Measurements from ENCODE around the gene ALDH3B1. TPM values are rescaled to one million over a fixed set of nuclear protein-coding genes. Genes with fewer than 3 reads are reported as not detected.

The ALDH3B1 gene
- total and polyA plus RNA-seq, 2 of the 4 experiments (the other 2 are of a cell fraction): 11.8 to 22.8 TPM

DNA sequence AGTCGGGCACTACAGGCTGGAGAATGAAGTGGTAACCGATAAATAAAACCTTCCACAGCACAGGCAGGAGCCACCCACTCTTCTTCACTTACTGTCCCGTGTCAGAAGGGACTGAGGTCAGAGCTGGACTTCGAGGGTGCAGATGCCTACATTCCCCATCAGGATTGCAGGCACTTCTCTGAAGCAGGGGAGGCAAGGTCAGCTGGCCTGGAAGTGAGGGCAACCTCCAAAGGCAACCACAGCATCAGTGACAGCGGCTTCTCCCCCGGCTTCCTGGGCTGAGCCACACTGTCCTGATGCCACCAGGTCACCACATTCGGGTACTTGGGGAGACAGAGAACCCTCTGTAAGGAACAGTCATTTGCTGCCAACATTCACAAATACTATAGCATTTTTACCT lies 51.4 kb downstream of the ALDH3B1 start:
- Histone ChIP-seq H3K27ac (ENCODE audit: insufficient read depth, low read length) (no peak overlapping the region), H3K4me3 (ENCODE audit: insufficient read depth, low read depth, low read length) (no peak overlapping the region), H3K56ac (ENCODE audit: extremely low read depth, insufficient read depth, low read length) (no peak overlapping the region), H2BK5ac (ENCODE audit: low read depth, low read length, poor library complexity, severe bottlenecking) (no peak overlapping the region), H2AK9ac (replicated peaks; ENCODE audit: low read depth, low read length, poor library complexity) (no peak overlapping the region), H2BK120ac (ENCODE audit: low read depth, low read length) (no peak overlapping the region), H3K4me2 (ENCODE audit: low read depth, low read length) (no peak overlapping the region), H3K9ac (ENCODE audit: low read depth, low read length) (no peak overlapping the region), H3K4me1 (ENCODE audit: control insufficient read depth, insufficient read depth, low read length) (no peaks in the 10 kb centered on the region), H2AFZ (replicated peaks; ENCODE audit: low read length, poor library complexity) (no peak overlapping the region), H4K20me1 (ENCODE audit: insufficient read depth, low read length) (no peaks in the 10 kb centered on the region), H4K91ac (ENCODE audit: insufficient read depth, low read depth, low read length) (no peak overlapping the region), H3K36me3 (ENCODE audit: control insufficient read depth, insufficient read depth, low read length) (peaks cover 29% of the 10 kb centered on the region), H4K5ac (ENCODE audit: low read depth, low read length) (no peak overlapping the region), H3K9me3 (ENCODE audit: control insufficient read depth, insufficient read depth, low read length) (no peaks in the 10 kb centered on the region), H3K27me3 (ENCODE audit: control insufficient read depth, insufficient read depth, low read length) (no peaks in the 10 kb centered on the region), H3K79me1 (ENCODE audit: low read depth in 1 of 2, low read length in 2 of 2) (no peaks in the 10 kb centered on the region; a peak in 1 of 4 replicates), H3K14ac (replicated peaks; ENCODE audit: low read depth, low read length) (no peak overlapping the region), H2BK15ac (ENCODE audit: low read depth, low read length) (no peak overlapping the region), H4K8ac (ENCODE audit: low read depth in 2 of 2, low read length in 2 of 2) (no peak overlapping the region), H2BK20ac (ENCODE audit: low read depth, low read length) (no peak overlapping the region), H3K18ac (ENCODE audit: low read depth, low read length) (no peak overlapping the region), H3K9me1 (ENCODE audit: insufficient read depth, low read length) (peaks cover 6% of the 10 kb centered on the region; the same call in 1 of the 2 replicates), H3K23ac (ENCODE audit: low read depth, low read length) (no peak overlapping the region), H2AK5ac (ENCODE audit: low read depth, low read length) (no peak overlapping the region), H3K4ac (ENCODE audit: low read depth, low read length) (no peak overlapping the region)
- intact Hi-C loops (cut with micrococcal nuclease): no loop called here
- DNase-seq: no peak
- POLR2A ChIA-PET (ENCODE audit: unreplicated experiment): no interaction called here
- no peak for ATAC-seq (ENCODE audit: low read depth)
- 100% methylated on average over 1 of the region's 7 CpGs; no CpG with 5 or more reads in 1 of the 2 experiments for WGBS, 2 experiments (ENCODE audit: extremely low coverage in 2 of 2, insufficient read length in 1 of 2)
- dilution Hi-C loops (cut with HindIII; ENCODE audit: low sequenced_read_pairs, unreplicated experiment): no loop called here
- no TSS peak for BruUV-seq (replicated peaks)
- CTCF ChIA-PET: no interaction called here
- in situ Hi-C loops (cut with MboI; ENCODE audit: low sequenced_read_pairs): loop anchor here (10.0 kb wide), 1 partner anchor 113 kb away; no protein-coding TSS in a partner anchor
- TF ChIP-seq MAFK (IDR thresholded peaks at IDR 0.05; ENCODE audit: low read depth, low read length) (no peak), SMC3 (IDR thresholded peaks at IDR 0.05; ENCODE audit: low read depth, low read length) (no peak), RAD21 (IDR thresholded peaks at IDR 0.05; ENCODE audit: low read length) (no peak), CHD1 (IDR thresholded peaks at IDR 0.05; ENCODE audit: low read depth, low read length) (no peak), NFE2L2 (IDR thresholded peaks at IDR 0.05; ENCODE audit: low read depth, low read length) (no peak), MAZ (IDR thresholded peaks at IDR 0.05; ENCODE audit: borderline replicate concordance, low read depth, low read length) (no peak), MXI1 (IDR thresholded peaks at IDR 0.05; ENCODE audit: borderline replicate concordance, low read depth, low read length) (no peak), BHLHE40 (IDR thresholded peaks at IDR 0.05; ENCODE audit: low read depth, low read length) (no peak), CTCF (conservative IDR thresholded peaks at IDR 0.05; ENCODE audit: low read depth, low read length) (no peak), CEBPB (IDR thresholded peaks at IDR 0.05; ENCODE audit: low read depth, low read length) (no peak), RCOR1 (IDR thresholded peaks at IDR 0.05; ENCODE audit: insufficient replicate concordance, low read length) (no peak), ELK1 (IDR thresholded peaks at IDR 0.05; ENCODE audit: borderline replicate concordance, low read depth, low read length) (no peak), RFX5 (IDR thresholded peaks at IDR 0.05; ENCODE audit: low read depth, low read length) (no peak), POLR2A (IDR thresholded peaks at IDR 0.05; ENCODE audit: low read depth, low read length) (no peak), USF2 (IDR thresholded peaks at IDR 0.05; ENCODE audit: low read depth, low read length) (no peak), FOS (IDR thresholded peaks at IDR 0.05; ENCODE audit: low read depth, low read length) (no peak)

Measured in IMR-90 (cell line).